ENCODE data around the gene ACTL10. TPM values are rescaled to one million over a fixed set of nuclear protein-coding genes. Genes with fewer than 3 reads are reported as not detected.

Gene ACTL10
- total and polyA plus RNA-seq, 4 donors = 0.50 to 1.2 (median 0.80) TPM

GRCh38 chr20:33647603-33648395, 18.9 kb upstream of the ACTL10 start:
- no peak overlapping the region for H3K4me3 ChIP-seq (ENCODE audit: low read depth, low read length)
- DNase-seq (ENCODE audit: low read depth in 4 of 6, low spot score in 6 of 6) = peak in 1 of 6 donors; percentile 47
- no peak overlapping the region for H3K27ac ChIP-seq (ENCODE audit: low read depth, low read length)
- H3K9me3 ChIP-seq (ENCODE audit: control insufficient read depth, insufficient read depth, low read length) = no peaks in the 10 kb centered on the region
- no peaks in the 10 kb centered on the region for H3K27me3 ChIP-seq (ENCODE audit: control insufficient read depth, insufficient read depth, low read length)
- H3K4me1 ChIP-seq (ENCODE audit: control insufficient read depth, insufficient read depth, low read length) = peaks cover 6% of the 10 kb centered on the region
- H3K36me3 ChIP-seq (ENCODE audit: control insufficient read depth, insufficient read depth, low read length) = peaks cover 43% of the 10 kb centered on the region
- 86% methylated on average over 10 of the region's 11 CpGs for WGBS (ENCODE audit: insufficient coverage)

- peak in 1 of 6 donors; percentile 1 for DNase-seq (ENCODE audit: low read depth in 4 of 6, low spot score in 6 of 6)
- H3K4me3 ChIP-seq (ENCODE audit: low read depth, low read length) = no peak overlapping the region
- no peaks in the 10 kb centered on the region for H3K27me3 ChIP-seq (ENCODE audit: control insufficient read depth, insufficient read depth, low read length)
- WGBS (ENCODE audit: insufficient coverage) = 89% methylated on average over 7 of the region's 14 CpGs
- no peak overlapping the region for H3K27ac ChIP-seq (ENCODE audit: low read depth, low read length)
- H3K4me1 ChIP-seq (ENCODE audit: control insufficient read depth, insufficient read depth, low read length) = peaks cover 11% of the 10 kb centered on the region
- H3K36me3 ChIP-seq (ENCODE audit: control insufficient read depth, insufficient read depth, low read length) = peaks cover 41% of the 10 kb centered on the region
- H3K9me3 ChIP-seq (ENCODE audit: control insufficient read depth, insufficient read depth, low read length) = no peaks in the 10 kb centered on the region
These were observed 18.2 kb upstream of the ACTL10 start for GRCh38 chr20:33648396-33649004.

- Histone ChIP-seq H3K27me3 (ENCODE audit: control insufficient read depth, insufficient read depth, low read length) (no peaks in the 10 kb centered on the region), H3K9me3 (ENCODE audit: control insufficient read depth, insufficient read depth, low read length) (no peaks in the 10 kb centered on the region), H3K36me3 (ENCODE audit: control insufficient read depth, insufficient read depth, low read length) (peaks cover 36% of the 10 kb centered on the region), H3K4me1 (ENCODE audit: control insufficient read depth, insufficient read depth, low read length) (peaks cover 13% of the 10 kb centered on the region), H3K27ac (ENCODE audit: low read depth, low read length) (no peak overlapping the region), H3K4me3 (ENCODE audit: low read depth, low read length) (no peak overlapping the region)
- WGBS (ENCODE audit: insufficient coverage) = 47% methylated on average over 17 of the region's 19 CpGs
- peak in 2 of 6 donors; percentile 41 to 73 for DNase-seq (ENCODE audit: low read depth in 4 of 6, low spot score in 6 of 6)
These were observed 17.5 kb upstream of the ACTL10 start for GRCh38 chr20:33649201-33649681.

GRCh38 chr20:33650111-33650752, 16.5 kb upstream of the ACTL10 start:
- WGBS (ENCODE audit: insufficient coverage) = 80% methylated on average over 2 of the region's 11 CpGs
- DNase-seq (ENCODE audit: low read depth in 4 of 6, low spot score in 6 of 6) = no peak
- Histone ChIP-seq H3K27ac (ENCODE audit: low read depth, low read length) (no peak overlapping the region), H3K4me3 (ENCODE audit: low read depth, low read length) (no peak overlapping the region), H3K9me3 (ENCODE audit: control insufficient read depth, insufficient read depth, low read length) (no peaks in the 10 kb centered on the region), H3K27me3 (ENCODE audit: control insufficient read depth, insufficient read depth, low read length) (no peaks in the 10 kb centered on the region), H3K36me3 (ENCODE audit: control insufficient read depth, insufficient read depth, low read length) (peaks cover 27% of the 10 kb centered on the region), H3K4me1 (ENCODE audit: control insufficient read depth, insufficient read depth, low read length) (peaks cover 13% of the 10 kb centered on the region)

DNA sequence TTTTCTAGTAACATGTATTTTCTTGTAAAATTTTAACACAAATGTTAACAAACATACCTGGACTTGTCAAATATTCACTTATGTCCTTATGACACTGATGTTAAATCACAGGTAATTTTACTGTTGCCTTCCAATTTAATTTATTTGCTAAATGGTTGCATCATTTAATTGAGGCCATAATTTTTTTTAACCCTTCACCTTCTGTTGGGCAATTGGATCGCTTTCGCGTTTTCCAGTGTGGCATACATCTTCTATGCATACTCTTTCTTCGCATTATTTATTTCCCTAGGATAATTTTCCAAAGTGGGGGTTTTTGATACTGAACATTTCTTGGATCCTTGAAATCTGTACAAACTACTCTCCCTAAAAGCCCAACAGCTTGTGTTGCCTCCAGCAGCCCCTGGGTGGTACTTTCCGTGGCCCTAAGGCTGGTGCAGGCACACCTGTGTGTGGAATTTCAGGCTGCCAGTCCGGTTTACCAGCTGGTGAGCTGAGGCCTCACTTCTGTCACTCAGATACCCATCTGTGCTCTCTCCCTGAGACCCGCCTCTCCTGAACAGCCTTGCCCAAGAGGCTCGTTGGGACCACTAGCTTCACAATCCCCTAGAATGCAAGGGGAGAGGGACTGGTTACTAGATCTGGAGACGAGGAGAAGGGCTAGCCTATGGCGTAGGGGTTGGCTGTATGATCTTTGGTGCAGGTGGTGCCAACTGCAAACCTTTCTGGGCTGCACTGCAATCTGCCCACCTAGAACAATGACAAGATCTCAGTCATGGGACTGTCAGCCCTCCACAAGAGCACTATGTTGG, 15.8 kb upstream of the ACTL10 start:
- H3K4me1 ChIP-seq (ENCODE audit: control insufficient read depth, insufficient read depth, low read length) = peaks cover 13% of the 10 kb centered on the region
- H3K9me3 ChIP-seq (ENCODE audit: control insufficient read depth, insufficient read depth, low read length) = no peaks in the 10 kb centered on the region
- H3K4me3 ChIP-seq (ENCODE audit: low read depth, low read length) = no peak overlapping the region
- H3K36me3 ChIP-seq (ENCODE audit: control insufficient read depth, insufficient read depth, low read length) = peaks cover 27% of the 10 kb centered on the region
- DNase-seq (ENCODE audit: low read depth in 4 of 6, low spot score in 6 of 6) = peak in 2 of 6 donors; percentile 24 to 25
- 67% methylated on average over 2 of the region's 10 CpGs for WGBS (ENCODE audit: insufficient coverage)
- H3K27me3 ChIP-seq (ENCODE audit: control insufficient read depth, insufficient read depth, low read length) = no peaks in the 10 kb centered on the region
- H3K27ac ChIP-seq (ENCODE audit: low read depth, low read length) = no peak overlapping the region

DNA sequence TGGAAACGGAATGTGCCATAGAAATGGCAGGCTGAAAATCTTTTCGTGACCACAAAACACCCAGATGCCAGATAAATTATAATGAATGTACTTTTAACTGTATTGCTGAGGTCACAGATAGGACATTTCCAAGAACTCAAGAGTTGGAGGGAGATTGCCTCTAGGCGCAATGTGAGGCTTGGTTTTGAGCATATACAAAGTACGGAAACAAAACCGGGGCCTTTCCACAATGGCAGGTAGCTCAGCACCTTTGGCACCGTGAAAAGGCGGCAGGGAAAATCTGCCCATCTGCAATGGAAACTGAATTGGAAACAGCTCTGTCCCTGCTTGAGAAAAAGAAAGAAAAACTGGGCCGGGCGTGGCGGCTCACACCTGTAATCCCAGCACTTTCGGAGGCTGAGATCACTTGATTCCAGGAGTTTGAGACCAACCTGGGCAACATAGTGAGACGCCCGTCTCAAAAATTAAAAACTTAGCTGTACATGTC, 15.1 kb upstream of the ACTL10 start:
- WGBS (ENCODE audit: insufficient coverage) = 95% methylated on average over 11 of the region's 13 CpGs
- no peaks in the 10 kb centered on the region for H3K9me3 ChIP-seq (ENCODE audit: control insufficient read depth, insufficient read depth, low read length)
- peaks cover 28% of the 10 kb centered on the region for H3K36me3 ChIP-seq (ENCODE audit: control insufficient read depth, insufficient read depth, low read length)
- no peak overlapping the region for H3K27ac ChIP-seq (ENCODE audit: low read depth, low read length)
- H3K4me3 ChIP-seq (ENCODE audit: low read depth, low read length) = no peak overlapping the region
- no peaks in the 10 kb centered on the region for H3K27me3 ChIP-seq (ENCODE audit: control insufficient read depth, insufficient read depth, low read length)
- H3K4me1 ChIP-seq (ENCODE audit: control insufficient read depth, insufficient read depth, low read length) = peaks cover 13% of the 10 kb centered on the region
- peak in 1 of 6 donors; percentile 1 for DNase-seq (ENCODE audit: low read depth in 4 of 6, low spot score in 6 of 6)

GRCh38 chr20:33653218-33653899, 13.4 kb upstream of the ACTL10 start:
- no peak overlapping the region for H3K27ac ChIP-seq (ENCODE audit: low read depth, low read length)
- DNase-seq (ENCODE audit: low read depth in 4 of 6, low spot score in 6 of 6) = peak in 2 of 6 donors; percentile 86 to 89
- WGBS (ENCODE audit: insufficient coverage) = 58% methylated on average over 15 of the region's 16 CpGs
- H3K36me3 ChIP-seq (ENCODE audit: control insufficient read depth, insufficient read depth, low read length) = peaks cover 40% of the 10 kb centered on the region
- H3K27me3 ChIP-seq (ENCODE audit: control insufficient read depth, insufficient read depth, low read length) = no peaks in the 10 kb centered on the region
- H3K4me1 ChIP-seq (ENCODE audit: control insufficient read depth, insufficient read depth, low read length) = peaks cover 13% of the 10 kb centered on the region
- H3K9me3 ChIP-seq (ENCODE audit: control insufficient read depth, insufficient read depth, low read length) = no peaks in the 10 kb centered on the region
- H3K4me3 ChIP-seq (ENCODE audit: low read depth, low read length) = no peak overlapping the region

DNA sequence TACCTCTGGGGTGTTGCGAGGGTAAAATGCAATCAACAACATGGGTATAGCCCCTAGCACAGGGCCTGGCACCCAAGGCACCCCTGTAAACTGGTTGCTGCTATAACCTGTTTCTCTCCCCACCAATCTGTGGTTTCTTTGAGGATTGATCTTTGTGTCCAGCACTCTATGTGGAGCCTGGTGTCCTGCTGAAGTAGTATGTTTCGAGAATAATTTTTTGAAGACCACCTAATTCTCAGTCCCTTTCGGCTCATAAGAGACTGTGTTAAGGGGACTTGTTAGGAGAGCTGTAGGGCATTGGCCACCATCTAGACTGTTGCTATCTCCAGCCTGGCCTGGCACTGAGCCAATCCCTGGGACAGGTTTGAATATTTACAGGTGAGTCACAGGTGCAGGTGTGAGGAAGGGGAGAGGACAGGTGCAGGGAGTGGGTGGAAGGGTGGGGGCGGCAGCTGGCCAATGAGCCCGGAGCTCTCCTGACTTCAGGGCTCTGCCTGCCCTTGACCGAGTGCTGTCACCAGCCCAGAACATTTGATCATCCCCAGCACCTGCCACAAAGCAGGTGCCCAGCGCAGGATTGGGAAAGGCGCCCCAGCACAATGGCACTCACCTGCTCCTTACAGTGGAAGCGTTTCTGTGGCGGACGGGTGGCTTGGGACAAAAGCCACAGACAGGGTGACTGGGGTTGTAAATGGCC, 12.7 kb upstream of the ACTL10 start:
- H3K9me3 ChIP-seq (ENCODE audit: control insufficient read depth, insufficient read depth, low read length) = no peaks in the 10 kb centered on the region
- peaks cover 43% of the 10 kb centered on the region for H3K36me3 ChIP-seq (ENCODE audit: control insufficient read depth, insufficient read depth, low read length)
- no peak overlapping the region for H3K27ac ChIP-seq (ENCODE audit: low read depth, low read length)
- no peaks in the 10 kb centered on the region for H3K27me3 ChIP-seq (ENCODE audit: control insufficient read depth, insufficient read depth, low read length)
- no peak overlapping the region for H3K4me3 ChIP-seq (ENCODE audit: low read depth, low read length)
- WGBS (ENCODE audit: insufficient coverage) = 84% methylated on average over 11 of the region's 11 CpGs
- peaks cover 12% of the 10 kb centered on the region for H3K4me1 ChIP-seq (ENCODE audit: control insufficient read depth, insufficient read depth, low read length)
- DNase-seq (ENCODE audit: low read depth in 4 of 6, low spot score in 6 of 6) = no peak

All from spinal cord (tissue), 10 donors.